Measurements from ENCODE around the gene TSPAN31. TPM values are rescaled to one million over a fixed set of nuclear protein-coding genes. Genes with fewer than 3 reads are reported as not detected.

TSPAN31 gene
- total RNA-seq, 4 donors from 2014 or later = 29.8 to 54.7 (median 36.8) TPM

DNA sequence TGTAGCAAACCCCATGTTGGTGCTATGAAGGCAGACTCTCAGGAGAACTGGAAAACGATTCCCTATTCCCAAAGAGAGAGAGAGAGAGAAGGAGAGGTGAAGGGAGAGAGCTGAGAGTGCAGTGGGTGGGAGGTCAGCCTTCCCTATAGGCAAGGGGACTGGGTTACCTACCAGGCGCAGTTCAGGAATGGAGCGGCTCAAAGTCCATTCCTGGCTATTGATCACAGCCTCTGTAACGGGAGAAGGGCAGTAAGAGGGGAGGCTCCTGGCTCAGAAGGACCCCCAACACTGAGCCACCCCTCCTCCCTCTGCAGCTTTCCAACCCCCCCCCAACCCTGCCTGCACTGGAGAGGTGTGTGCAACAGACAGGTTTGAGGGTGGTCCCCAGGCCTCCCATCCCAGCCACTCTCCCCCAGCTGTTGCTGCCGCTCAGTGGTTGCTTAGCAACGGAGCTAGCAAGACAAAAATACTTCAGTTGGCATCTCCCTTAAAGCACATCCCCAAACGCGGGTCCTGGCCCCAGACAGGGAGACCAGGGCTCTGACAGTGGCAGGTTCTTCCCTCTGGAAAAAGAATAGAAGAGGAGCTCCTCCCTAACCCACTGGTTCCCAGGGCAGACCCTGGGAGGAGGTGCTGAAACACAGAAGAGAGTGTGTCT lies 9.5 kb upstream of the TSPAN31 start:
- peak in 1 of 2 donors; percentile 57 for DNase-seq (ENCODE audit: low spot score in 2 of 2)
- H3K4me3 ChIP-seq = no peak overlapping the region
- H3K27ac ChIP-seq = no peak overlapping the region
- 46% methylated on average over 5 of the region's 8 CpGs for WGBS
- no peaks in the 10 kb centered on the region for H3K9me3 ChIP-seq
- peaks cover 66% of the 10 kb centered on the region for H3K27me3 ChIP-seq
- no peak for TF ChIP-seq POLR2A (IDR thresholded peaks at IDR 0.05)
- no peak for TF ChIP-seq EP300 (IDR thresholded peaks at IDR 0.05)
- TF ChIP-seq, protein P1, sequence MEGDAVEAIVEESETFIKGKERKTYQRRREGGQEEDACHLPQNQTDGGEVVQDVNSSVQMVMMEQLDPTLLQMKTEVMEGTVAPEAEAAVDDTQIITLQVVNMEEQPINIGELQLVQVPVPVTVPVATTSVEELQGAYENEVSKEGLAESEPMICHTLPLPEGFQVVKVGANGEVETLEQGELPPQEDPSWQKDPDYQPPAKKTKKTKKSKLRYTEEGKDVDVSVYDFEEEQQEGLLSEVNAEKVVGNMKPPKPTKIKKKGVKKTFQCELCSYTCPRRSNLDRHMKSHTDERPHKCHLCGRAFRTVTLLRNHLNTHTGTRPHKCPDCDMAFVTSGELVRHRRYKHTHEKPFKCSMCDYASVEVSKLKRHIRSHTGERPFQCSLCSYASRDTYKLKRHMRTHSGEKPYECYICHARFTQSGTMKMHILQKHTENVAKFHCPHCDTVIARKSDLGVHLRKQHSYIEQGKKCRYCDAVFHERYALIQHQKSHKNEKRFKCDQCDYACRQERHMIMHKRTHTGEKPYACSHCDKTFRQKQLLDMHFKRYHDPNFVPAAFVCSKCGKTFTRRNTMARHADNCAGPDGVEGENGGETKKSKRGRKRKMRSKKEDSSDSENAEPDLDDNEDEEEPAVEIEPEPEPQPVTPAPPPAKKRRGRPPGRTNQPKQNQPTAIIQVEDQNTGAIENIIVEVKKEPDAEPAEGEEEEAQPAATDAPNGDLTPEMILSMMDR (IDR thresholded peaks at IDR 0.05) = no peak
- TF ChIP-seq POLR2AphosphoS5 (IDR thresholded peaks at IDR 0.05) = no peak
- peaks cover 37% of the 10 kb centered on the region for H3K4me1 ChIP-seq
- no peaks in the 10 kb centered on the region for H3K36me3 ChIP-seq

DNA sequence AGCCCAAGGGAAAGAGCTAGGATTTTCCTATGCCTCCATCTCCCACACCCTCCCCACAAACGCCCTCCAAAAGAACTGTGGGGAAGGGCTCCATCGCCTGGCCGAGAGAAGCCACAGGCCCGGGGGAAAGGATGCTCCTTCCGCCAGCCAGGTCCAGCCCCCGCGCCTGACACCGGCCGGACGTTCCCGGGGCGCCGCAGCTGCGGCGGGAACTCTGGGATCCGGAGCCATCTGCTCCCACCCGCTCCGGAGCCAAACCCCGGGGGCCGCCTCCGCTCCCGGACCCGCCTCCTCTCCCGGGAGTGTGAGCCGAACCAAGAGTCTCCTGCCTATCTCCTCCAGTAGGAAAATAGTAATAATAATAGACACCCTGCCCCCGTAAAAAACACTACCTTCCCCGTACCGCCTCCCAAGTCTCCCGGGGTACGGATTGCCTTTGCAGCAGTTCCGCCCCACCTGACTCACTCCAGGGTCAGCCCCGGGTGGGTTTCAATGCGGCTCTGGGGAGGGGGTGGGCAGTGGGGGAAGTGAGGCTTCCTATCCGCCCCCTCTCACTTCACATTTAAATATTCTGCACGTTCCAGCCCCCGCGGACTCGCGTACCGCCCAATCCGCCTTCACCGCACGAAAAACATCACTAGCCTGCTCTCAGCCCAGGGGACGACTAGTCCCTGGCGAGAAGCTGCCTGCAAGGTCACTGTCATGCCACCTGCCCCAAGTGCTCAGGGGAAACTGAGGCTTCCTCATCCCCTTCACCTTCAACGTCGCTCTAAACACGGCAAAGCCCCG lies 8.7 kb upstream of the TSPAN31 start:
- Histone ChIP-seq H3K27ac (no peak overlapping the region), H3K4me1 (peaks cover 40% of the 10 kb centered on the region), H3K27me3 (peaks cover 67% of the 10 kb centered on the region), H3K9me3 (no peaks in the 10 kb centered on the region), H3K4me3 (peak overlapping the region; percentile 27), H3K36me3 (no peaks in the 10 kb centered on the region)
- WGBS = 9% methylated on average over 36 of the region's 49 CpGs
- DNase-seq (ENCODE audit: low spot score in 2 of 2) = no peak
- TF ChIP-seq EP300 (IDR thresholded peaks at IDR 0.05) (no peak), POLR2A (IDR thresholded peaks at IDR 0.05) (no peak), POLR2AphosphoS5 (IDR thresholded peaks at IDR 0.05) (no peak)
- TF ChIP-seq, protein P1 (IDR thresholded peaks at IDR 0.05) = no peak

DNA sequence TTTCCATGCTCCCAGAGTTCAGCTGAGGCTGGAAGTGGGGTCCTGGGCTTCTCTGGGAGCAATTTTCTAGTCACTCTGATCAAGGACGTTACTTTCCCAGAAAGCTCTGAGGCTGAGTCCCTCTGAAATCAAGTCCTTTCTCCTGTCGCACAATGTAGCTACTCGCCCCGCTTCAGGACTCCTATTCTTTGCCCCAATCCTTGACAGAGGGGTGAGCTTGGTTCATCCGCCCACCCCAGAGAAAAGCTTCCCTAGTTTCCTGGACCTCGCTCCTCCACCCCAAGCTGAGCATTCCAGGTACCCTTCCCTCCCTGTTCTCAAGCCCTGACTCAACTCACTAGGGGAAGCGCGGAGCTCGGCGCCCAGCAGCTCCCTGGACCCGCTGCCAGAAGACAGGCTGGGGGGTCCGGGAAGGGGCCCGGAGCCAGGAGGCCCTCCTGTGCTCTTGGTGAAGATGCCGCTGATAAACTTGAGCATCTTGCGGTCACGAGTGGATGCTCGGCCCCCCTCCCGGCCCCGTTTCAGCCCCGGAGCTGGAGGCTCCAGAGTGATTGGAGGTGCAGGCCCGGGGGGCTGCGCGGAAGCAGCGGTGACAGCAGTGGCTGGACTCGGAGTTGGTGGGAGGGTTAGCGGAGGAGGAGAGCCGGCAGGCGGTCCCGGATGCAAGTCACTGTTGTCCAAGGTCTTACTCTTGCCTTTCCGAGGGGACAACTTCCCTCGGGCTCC lies 7.9 kb upstream of the TSPAN31 start:
- peaks cover 41% of the 10 kb centered on the region for H3K4me1 ChIP-seq
- no peak overlapping the region for H3K27ac ChIP-seq
- no peak for DNase-seq (ENCODE audit: low spot score in 2 of 2)
- peak overlapping the region; percentile 49 for H3K4me3 ChIP-seq
- no peaks in the 10 kb centered on the region for H3K36me3 ChIP-seq
- no peaks in the 10 kb centered on the region for H3K9me3 ChIP-seq
- TF ChIP-seq POLR2AphosphoS5 (IDR thresholded peaks at IDR 0.05) = no peak
- TF ChIP-seq POLR2A (IDR thresholded peaks at IDR 0.05) = no peak
- no peak for TF ChIP-seq EP300 (IDR thresholded peaks at IDR 0.05)
- TF ChIP-seq, protein P1 (IDR thresholded peaks at IDR 0.05) = no peak
- H3K27me3 ChIP-seq = peaks cover 69% of the 10 kb centered on the region
- WGBS = 12% methylated on average over 24 of the region's 31 CpGs

DNA sequence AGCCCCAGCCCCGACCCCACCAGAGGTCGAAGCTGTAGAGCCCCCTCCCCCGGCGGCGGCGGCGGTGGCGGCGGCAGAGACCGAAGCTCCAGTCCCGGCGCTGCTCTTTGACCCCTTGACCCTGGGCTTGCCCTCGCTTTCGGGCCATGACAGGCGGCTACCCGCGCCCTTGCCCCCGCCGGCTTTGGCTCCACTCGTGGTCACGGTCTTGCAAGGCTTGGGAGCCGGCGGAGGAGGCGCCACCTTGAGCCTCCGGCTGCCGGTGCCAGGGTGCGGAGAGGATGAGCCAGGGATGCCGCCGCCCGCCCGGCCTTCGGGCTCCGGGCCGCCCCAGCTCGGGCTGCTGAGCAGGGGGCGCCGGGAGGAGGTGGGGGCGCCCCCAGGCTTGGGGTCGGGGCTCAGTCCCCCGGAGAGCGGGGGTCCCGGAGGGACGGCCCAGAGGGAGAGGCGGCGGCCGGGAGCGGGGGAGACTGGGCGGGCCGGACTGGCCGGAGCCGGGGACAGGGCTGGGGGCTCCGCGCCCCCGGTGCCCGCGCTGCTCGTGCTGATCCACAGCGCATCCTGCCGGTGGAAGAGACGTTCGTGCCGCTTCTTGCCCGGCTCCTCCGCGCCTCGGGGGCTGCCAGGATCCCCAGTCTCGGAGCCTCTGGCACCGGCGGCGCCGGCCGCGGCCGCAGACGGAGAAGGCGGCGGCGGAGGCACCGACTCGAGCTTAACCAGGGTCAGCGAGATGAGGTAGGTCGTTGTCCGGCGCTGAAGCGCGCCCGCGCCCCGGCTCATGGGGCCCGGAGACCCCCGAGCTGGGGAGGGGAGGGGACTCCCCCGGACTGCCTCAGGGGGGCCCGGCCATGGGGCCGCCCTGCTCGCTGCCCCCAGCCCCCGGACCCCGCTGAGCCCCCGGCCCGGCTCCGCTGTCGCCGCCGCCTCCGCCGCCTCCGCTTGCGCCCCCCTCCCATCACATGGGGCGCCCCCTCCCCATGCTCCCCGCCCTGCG lies 7.1 kb upstream of the TSPAN31 start:
- Histone ChIP-seq H3K36me3 (no peaks in the 10 kb centered on the region), H3K4me3 (peak overlapping the region; percentile 49), H3K9me3 (no peaks in the 10 kb centered on the region), H3K27me3 (peaks cover 70% of the 10 kb centered on the region), H3K27ac (no peak overlapping the region), H3K4me1 (peaks cover 43% of the 10 kb centered on the region)
- 7% methylated on average over 6 of the region's 110 CpGs for WGBS
- TF ChIP-seq POLR2AphosphoS5 (IDR thresholded peaks at IDR 0.05) = no peak
- TF ChIP-seq POLR2A (IDR thresholded peaks at IDR 0.05) = no peak
- TF ChIP-seq EP300 (IDR thresholded peaks at IDR 0.05) = no peak
- TF ChIP-seq, protein P1 (IDR thresholded peaks at IDR 0.05) = peak in 1 of 2 donors; percentile 40
- DNase-seq (ENCODE audit: low spot score in 2 of 2) = peak in 1 of 2 donors; percentile 65

Measured in suprapubic skin (tissue), 4 donors.